HepG2 (cell line): ENCODE data around the gene ANKUB1. TPM values are rescaled to one million over a fixed set of nuclear protein-coding genes. Genes with fewer than 3 reads are reported as not detected.

ENCODE experiments used
- ADNP ChIP-seq: sonication (generic); formaldehyde crosslinking; IDR thresholded peaks from 2 replicates; pipeline ENCODE4 v1.4.0; 2020; ENCODE audit warnings: missing genetic modification reagents
- CEBPG ChIP-seq: IDR thresholded peaks from 2 replicates; pipeline ENCODE4 v1.6.1; 2016
- DPF2 ChIP-seq: sonication (generic); formaldehyde crosslinking; IDR thresholded peaks from 2 replicates; pipeline ENCODE4 v1.4.0; 2020; ENCODE audit warnings: mild to moderate bottlenecking, low read depth, missing genetic modification reagents, borderline replicate concordance
- ESRRA ChIP-seq: sonication (generic); formaldehyde crosslinking; IDR thresholded peaks from 2 replicates; pipeline ENCODE4 v1.5.1; 2020; ENCODE audit warnings: mild to moderate bottlenecking, low read depth, missing genetic modification reagents
- GZF1 ChIP-seq: sonication (generic); formaldehyde crosslinking; IDR thresholded peaks from 2 replicates; pipeline ENCODE4 v1.5.1; 2020; ENCODE audit warnings: mild to moderate bottlenecking, missing genetic modification reagents
- HNRNPUL1 ChIP-seq: fragments of 200-400 bp; formaldehyde crosslinking; IDR thresholded peaks from 2 replicates; pipeline ENCODE4 v1.6.1; 2017; ENCODE audit warnings: low read depth, mild to moderate bottlenecking, low read length, moderate library complexity
- JUNB ChIP-seq: sonication (generic); formaldehyde crosslinking; IDR thresholded peaks from 2 replicates; pipeline ENCODE4 v1.8.0; 2022; ENCODE audit warnings: missing genetic modification reagents, mild to moderate bottlenecking, borderline replicate concordance
- KLF12 ChIP-seq: sonication (generic); formaldehyde crosslinking; IDR thresholded peaks from 2 replicates; pipeline ENCODE4 v1.4.0; 2020; ENCODE audit warnings: missing genetic modification reagents, borderline replicate concordance
- PTBP1 ChIP-seq: fragments of 200-400 bp; formaldehyde crosslinking; IDR thresholded peaks from 2 replicates; pipeline ENCODE4 v1.6.1; 2018; ENCODE audit warnings: low read length, low read depth; ENCODE audit not compliant: poor library complexity, severe bottlenecking
- RBFOX2 ChIP-seq: fragments of 200-400 bp; formaldehyde crosslinking; IDR thresholded peaks from 2 replicates; pipeline ENCODE4 v1.6.1; 2017; ENCODE audit warnings: low read depth, mild to moderate bottlenecking, low read length
- REL ChIP-seq: sonication (generic); formaldehyde crosslinking; conservative IDR thresholded peaks from 2 replicates; pipeline ENCODE4 v1.8.0; 2022; ENCODE audit warnings: mild to moderate bottlenecking, missing genetic modification reagents, moderate library complexity
- SMYD3 ChIP-seq: sonication (generic); formaldehyde crosslinking; IDR thresholded peaks from 2 replicates; pipeline ENCODE4 v1.8.1; 2023; ENCODE audit warnings: mild to moderate bottlenecking, missing genetic modification reagents
- SNAPC2 ChIP-seq: sonication (generic); formaldehyde crosslinking; IDR thresholded peaks from 2 replicates; pipeline ENCODE4 v1.8.1; 2022; ENCODE audit warnings: mild to moderate bottlenecking, missing genetic modification reagents
- SRSF1 ChIP-seq: fragments of 200-400 bp; formaldehyde crosslinking; optimal IDR thresholded peaks from 2 replicates; pipeline ENCODE3; 2017; ENCODE audit warnings: mild to moderate bottlenecking, low read depth, low read length, moderate library complexity
- ZFP41 ChIP-seq: sonication (generic); formaldehyde crosslinking; IDR thresholded peaks from 2 replicates; pipeline ENCODE4 v1.4.0; 2020; ENCODE audit warnings: mild to moderate bottlenecking, missing genetic modification reagents, borderline replicate concordance
- ZMYM2 ChIP-seq: sonication (generic); formaldehyde crosslinking; IDR thresholded peaks from 2 replicates; pipeline ENCODE4 v1.8.0; 2022; ENCODE audit warnings: mild to moderate bottlenecking, missing genetic modification reagents
- ZNF33A ChIP-seq: sonication (generic); formaldehyde crosslinking; IDR thresholded peaks from 2 replicates; pipeline ENCODE4 v1.5.1; 2020; ENCODE audit warnings: missing genetic modification reagents, mild to moderate bottlenecking, moderate library complexity, borderline replicate concordance
- ZNF432 ChIP-seq: sonication (generic); formaldehyde crosslinking; IDR thresholded peaks from 2 replicates; pipeline ENCODE4 v1.5.0; 2020; ENCODE audit warnings: missing genetic modification reagents, mild to moderate bottlenecking, borderline replicate concordance
- ZNF460 ChIP-seq: sonication (generic); formaldehyde crosslinking; IDR thresholded peaks from 2 replicates; pipeline ENCODE4 v1.5.1; 2020; ENCODE audit warnings: missing genetic modification reagents, mild to moderate bottlenecking, borderline replicate concordance
- ZNF577 ChIP-seq: sonication (generic); formaldehyde crosslinking; IDR thresholded peaks from 2 replicates; pipeline ENCODE4 v1.4.0; 2020; ENCODE audit warnings: mild to moderate bottlenecking, low read depth, missing genetic modification reagents, borderline replicate concordance
- ZNF703 ChIP-seq: sonication (generic); formaldehyde crosslinking; IDR thresholded peaks from 2 replicates; pipeline ENCODE4 v1.5.1; 2020; ENCODE audit warnings: missing genetic modification reagents, mild to moderate bottlenecking, moderate library complexity, borderline replicate concordance
- ZNF772 ChIP-seq: sonication (generic); formaldehyde crosslinking; IDR thresholded peaks from 2 replicates; pipeline ENCODE4 v1.5.0; 2020; ENCODE audit warnings: mild to moderate bottlenecking, missing genetic modification reagents
- polyA plus RNA-seq, 8 experiments: library from polyadenylated mRNA; depleted of rRNA in 3 of 8; stranded (reverse) in 7 of 8; unstranded in 1 of 8; fragments of >200 nt; fragmentation: Illumina TruSeq in 4 of 8; extraction: Trizol in 4 of 8; gene quantifications; 2 replicates each; pipeline versions ENCODE4 v1.2.1 to v1.2.3, GENCODE V29; 2011 to 2016; ENCODE audit warnings: low read depth in 4 of 8, missing spikeins in 1 of 8, mixed read lengths in 1 of 8; ENCODE audit not compliant: insufficient read depth in 1 of 8
- total RNA-seq, 5 experiments: library from RNA; depleted of rRNA; stranded (reverse); fragments of >200 nt; fragmentation: Illumina TruSeq; extraction: Trizol; gene quantifications; 2 replicates each; pipeline ENCODE4 v1.2.3, GENCODE V29; 2016; ENCODE audit warnings: low read depth in 1 of 5
- TF ChIP-seq, protein P1 (sequence below): sonication (generic); formaldehyde crosslinking; IDR thresholded peaks from 2 replicates; pipeline ENCODE4 v1.5.0; 2020; ENCODE audit warnings: mild to moderate bottlenecking, low read depth, missing genetic modification reagents, borderline replicate concordance
- TF ChIP-seq, protein P2 (sequence below): IDR thresholded peaks from 2 replicates; pipeline ENCODE4 v1.6.1; 2018; ENCODE audit warnings: missing genetic modification reagents, mild to moderate bottlenecking, missing compliant biosample characterization
- TF ChIP-seq, protein P3 (sequence below): sonication (generic); formaldehyde crosslinking; IDR thresholded peaks from 2 replicates; pipeline ENCODE4 v1.4.0; 2020; ENCODE audit warnings: low read depth, mild to moderate bottlenecking, missing genetic modification reagents
- TF ChIP-seq, protein P4 (sequence below): sonication (generic); formaldehyde crosslinking; IDR thresholded peaks from 2 replicates; pipeline ENCODE4 v1.4.0; 2020; ENCODE audit warnings: missing genetic modification reagents

ANKUB1 gene
- total and polyA plus RNA-seq, 2 of the 13 experiments (the other 11 are each of a cell fraction or from before 2014, with no cell fraction given), result not detected

DNA sequence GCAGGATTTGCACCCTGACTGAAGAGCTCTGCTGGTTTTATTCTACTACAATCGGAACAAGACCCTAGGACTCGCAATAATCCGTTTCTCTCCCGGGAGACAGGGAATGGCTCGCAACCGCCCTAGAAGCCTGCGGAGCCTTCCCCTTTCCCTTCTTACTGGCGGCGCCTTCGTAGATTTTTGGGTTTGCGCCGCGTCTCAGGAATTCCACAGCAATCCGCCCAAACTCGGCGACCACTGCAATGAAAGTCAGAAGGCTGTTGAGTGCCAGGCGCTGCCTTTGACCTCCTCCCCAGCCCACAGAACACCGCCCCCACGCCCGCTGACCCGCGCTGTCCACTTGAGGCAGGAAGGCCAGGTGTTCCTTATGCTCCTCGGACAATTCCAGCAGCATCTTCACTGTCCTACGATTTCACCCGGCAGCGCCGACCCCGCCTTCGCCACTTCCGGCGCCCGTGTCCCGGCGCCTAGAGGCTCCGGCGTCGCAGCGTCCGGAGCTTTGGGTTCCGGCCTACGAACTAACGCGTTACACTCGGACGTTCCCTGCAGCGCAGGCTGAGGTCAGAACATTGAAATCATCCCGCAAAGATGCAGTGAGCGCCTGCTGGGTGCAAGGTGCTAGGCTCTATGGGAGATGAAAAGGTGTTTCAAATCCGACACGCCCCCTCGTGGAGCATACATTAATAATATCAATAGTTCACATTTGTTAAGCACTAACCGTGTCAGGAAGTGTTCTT is 40.1 kb downstream of the ANKUB1 start, which contains the start of gene COMMD2 (continued):
- no peak for TF ChIP-seq HNRNPUL1
- TF ChIP-seq ESRRA, result peak; percentile 50; the same call in 1 of the 2 replicates
- 0 out of 2 replicates have a peak, but pooled peaks have one; percentile 63 for TF ChIP-seq REL (CRISPR knock-in tag)
- TF ChIP-seq ZNF33A (CRISPR knock-in tag), result peak; percentile 41; the same call in 1 of the 2 replicates
- peak; percentile 69; the same call in 1 of the 2 replicates for TF ChIP-seq ZNF772
- TF ChIP-seq DPF2, result no peak
- TF ChIP-seq, protein P1, sequence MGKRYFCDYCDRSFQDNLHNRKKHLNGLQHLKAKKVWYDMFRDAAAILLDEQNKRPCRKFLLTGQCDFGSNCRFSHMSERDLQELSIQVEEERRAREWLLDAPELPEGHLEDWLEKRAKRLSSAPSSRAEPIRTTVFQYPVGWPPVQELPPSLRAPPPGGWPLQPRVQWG (CRISPR knock-in tag), result no peak
- TF ChIP-seq SMYD3, result peak; percentile 78; the same call in 1 of the 2 replicates
- no peak for TF ChIP-seq JUNB
- TF ChIP-seq ZNF703 (CRISPR knock-in tag), result no peak
- TF ChIP-seq, protein P2, sequence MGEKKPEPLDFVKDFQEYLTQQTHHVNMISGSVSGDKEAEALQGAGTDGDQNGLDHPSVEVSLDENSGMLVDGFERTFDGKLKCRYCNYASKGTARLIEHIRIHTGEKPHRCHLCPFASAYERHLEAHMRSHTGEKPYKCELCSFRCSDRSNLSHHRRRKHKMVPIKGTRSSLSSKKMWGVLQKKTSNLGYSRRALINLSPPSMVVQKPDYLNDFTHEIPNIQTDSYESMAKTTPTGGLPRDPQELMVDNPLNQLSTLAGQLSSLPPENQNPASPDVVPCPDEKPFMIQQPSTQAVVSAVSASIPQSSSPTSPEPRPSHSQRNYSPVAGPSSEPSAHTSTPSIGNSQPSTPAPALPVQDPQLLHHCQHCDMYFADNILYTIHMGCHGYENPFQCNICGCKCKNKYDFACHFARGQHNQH, result peak; percentile 96
- TF ChIP-seq GZF1 (CRISPR knock-in tag), result peak; percentile 23; the same call in 1 of the 2 replicates
- peak; percentile 94 for TF ChIP-seq KLF12
- TF ChIP-seq ZNF460 (CRISPR knock-in tag), result no peak; the same call in 1 of the 2 replicates
- peak; percentile 42; the same call in 1 of the 2 replicates for TF ChIP-seq SNAPC2 (CRISPR knock-in tag)
- TF ChIP-seq, protein P3, sequence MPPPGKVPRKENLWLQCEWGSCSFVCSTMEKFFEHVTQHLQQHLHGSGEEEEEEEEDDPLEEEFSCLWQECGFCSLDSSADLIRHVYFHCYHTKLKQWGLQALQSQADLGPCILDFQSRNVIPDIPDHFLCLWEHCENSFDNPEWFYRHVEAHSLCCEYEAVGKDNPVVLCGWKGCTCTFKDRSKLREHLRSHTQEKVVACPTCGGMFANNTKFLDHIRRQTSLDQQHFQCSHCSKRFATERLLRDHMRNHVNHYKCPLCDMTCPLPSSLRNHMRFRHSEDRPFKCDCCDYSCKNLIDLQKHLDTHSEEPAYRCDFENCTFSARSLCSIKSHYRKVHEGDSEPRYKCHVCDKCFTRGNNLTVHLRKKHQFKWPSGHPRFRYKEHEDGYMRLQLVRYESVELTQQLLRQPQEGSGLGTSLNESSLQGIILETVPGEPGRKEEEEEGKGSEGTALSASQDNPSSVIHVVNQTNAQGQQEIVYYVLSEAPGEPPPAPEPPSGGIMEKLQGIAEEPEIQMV (CRISPR knock-in tag), result peak; percentile 81; the same call in 1 of the 2 replicates
- TF ChIP-seq ZMYM2 (CRISPR knock-in tag), result no peak
- TF ChIP-seq ZNF577 (CRISPR knock-in tag), result no peak
- TF ChIP-seq RBFOX2, result peak; percentile 78
- TF ChIP-seq PTBP1, result no peak
- TF ChIP-seq ZNF432 (CRISPR knock-in tag), result no peak
- TF ChIP-seq, protein P4, sequence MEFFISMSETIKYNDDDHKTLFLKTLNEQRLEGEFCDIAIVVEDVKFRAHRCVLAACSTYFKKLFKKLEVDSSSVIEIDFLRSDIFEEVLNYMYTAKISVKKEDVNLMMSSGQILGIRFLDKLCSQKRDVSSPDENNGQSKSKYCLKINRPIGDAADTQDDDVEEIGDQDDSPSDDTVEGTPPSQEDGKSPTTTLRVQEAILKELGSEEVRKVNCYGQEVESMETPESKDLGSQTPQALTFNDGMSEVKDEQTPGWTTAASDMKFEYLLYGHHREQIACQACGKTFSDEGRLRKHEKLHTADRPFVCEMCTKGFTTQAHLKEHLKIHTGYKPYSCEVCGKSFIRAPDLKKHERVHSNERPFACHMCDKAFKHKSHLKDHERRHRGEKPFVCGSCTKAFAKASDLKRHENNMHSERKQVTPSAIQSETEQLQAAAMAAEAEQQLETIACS (CRISPR knock-in tag), result no peak
- peak; percentile 79; the same call in 1 of the 2 replicates for TF ChIP-seq ADNP (CRISPR knock-in tag)
- 0 out of 2 replicates have a peak, but pooled peaks have one; percentile 55 for TF ChIP-seq ZFP41 (CRISPR knock-in tag)
- TF ChIP-seq SRSF1, result no peak
- TF ChIP-seq CEBPG, result peak; percentile 74
